GM19455 (cell line): Measurements from ENCODE around the gene TMEM181.
"Not testable (repeated sequence)": the region's sequence is repeated elsewhere in the genome, so short reads cannot be mapped to it uniquely, and the experiment has no call there.

Source experiments
- ATAC-seq: cut with Tn5 transposase; IDR thresholded peaks from one replicate; pipeline ENCODE4 v1.9.1; 2021; ENCODE audit not compliant: unreplicated experiment

The TMEM181 gene

GRCh38 chr6:158635427-158636073 is 75.7 kb downstream of the TMEM181 start:
- no peak for ATAC-seq

- no peak for ATAC-seq
Observed at GRCh38 chr6:158636778-158637177, 76.9 kb downstream of the TMEM181 start.

GRCh38 chr6:158638324-158638854 is 78.5 kb downstream of the TMEM181 start:
- ATAC-seq = no peak

- no peak for ATAC-seq
Observed at GRCh38 chr6:158639056-158639455, 79.2 kb downstream of the TMEM181 start.

GRCh38 chr6:158640519-158640918 is 80.6 kb downstream of the TMEM181 start:
- ATAC-seq = no peak

GRCh38 chr6:158642097-158642601 is 82.3 kb downstream of the TMEM181 start:
- ATAC-seq = no peak

GRCh38 chr6:158643836-158644230 is 83.9 kb downstream of the TMEM181 start:
- peak; percentile 0 for ATAC-seq

- ATAC-seq = peak; percentile 67
Observed at GRCh38 chr6:158644231-158645063, 84.6 kb downstream of the TMEM181 start, which contains the start of gene DYNLT1. TSS of gene DYNLT1 (minus strand) at chr6:158644743. CDS start at chr6:158644708, 35 bp downstream.

GRCh38 chr6:158645064-158646022 is 85.5 kb downstream of the TMEM181 start:
- no peak for ATAC-seq

- ATAC-seq = no peak
Observed at GRCh38 chr6:158646023-158646910, 86.4 kb downstream of the TMEM181 start.

GRCh38 chr6:158647501-158647900 is 87.6 kb downstream of the TMEM181 start:
- ATAC-seq = no peak

- ATAC-seq = peak; percentile 26
Observed at GRCh38 chr6:158648682-158649131, 88.8 kb downstream of the TMEM181 start.

GRCh38 chr6:158649289-158650143 is 89.6 kb downstream of the TMEM181 start, which contains the start of gene SYTL3:
TSS of gene SYTL3 (plus strand) at chr6:158650054. CDS start at chr6:158663269, 13,215 bp downstream.
- peak; percentile 51 for ATAC-seq

- not testable (repeated sequence) for ATAC-seq
Observed at GRCh38 chr6:158651981-158652737, 92.3 kb downstream of the TMEM181 start.

GRCh38 chr6:158653577-158654354 is 93.9 kb downstream of the TMEM181 start:
- no peak for ATAC-seq

GRCh38 chr6:158654498-158654897 is 94.6 kb downstream of the TMEM181 start:
- ATAC-seq = no peak

GRCh38 chr6:158654960-158655489 is 95.1 kb downstream of the TMEM181 start:
- no peak for ATAC-seq
